GM23338 (cell line): ENCODE measurements around the gene LGALS1. TPM values are rescaled to one million over a fixed set of nuclear protein-coding genes. Genes with fewer than 3 reads are reported as not detected.

Experiments used
- ATAC-seq: fragments of 200-7000 bp; cut with Tn5 transposase; 3 replicates; pipeline ENCODE4 v1.9.1; 2020
- DNase-seq: peaks from one replicate; pipeline ENCODE4 v3.0.0-alpha.2; 2015; ENCODE audit warnings: low spot score
- H2AFZ ChIP-seq: fragments of 200-600 bp; sonication (generic); 2 replicates; pipeline ENCODE4 v1.8.0; 2016; ENCODE audit warnings: antibody characterized with exemption, mild to moderate bottlenecking, moderate library complexity
- H3F3A ChIP-seq: fragments of 200-600 bp; sonication (generic); replicated peaks from 2 replicates; pipeline ENCODE4 v1.8.0; 2017; ENCODE audit warnings: antibody characterized with exemption, mixed run types, low read depth
- H3K27ac ChIP-seq: fragments of 200-600 bp; sonication (generic); 2 replicates; pipeline ENCODE4 v1.6.1; 2016; ENCODE audit warnings: low read depth
- H3K27me3 ChIP-seq: fragments of 200-600 bp; sonication (generic); 2 replicates; pipeline ENCODE4 v1.8.0; 2016; ENCODE audit warnings: mild to moderate bottlenecking, mixed run types, moderate library complexity; ENCODE audit not compliant: insufficient read depth
- H3K36me3 ChIP-seq: fragments of 200-600 bp; sonication (generic); 2 replicates; pipeline ENCODE4 v1.8.0; 2016; ENCODE audit warnings: mild to moderate bottlenecking; ENCODE audit not compliant: insufficient read depth
- H3K4me1 ChIP-seq: fragments of 200-600 bp; sonication (generic); 2 replicates; pipeline ENCODE4 v1.8.0; 2016; ENCODE audit warnings: mild to moderate bottlenecking, moderate library complexity; ENCODE audit not compliant: insufficient read depth
- H3K4me2 ChIP-seq: fragments of 200-600 bp; sonication (generic); 2 replicates; pipeline ENCODE4 v1.7.1; 2017; ENCODE audit warnings: mixed run types
- H3K4me3 ChIP-seq: fragments of 200-600 bp; sonication (generic); 2 replicates; pipeline ENCODE4 v1.6.1; 2016; ENCODE audit warnings: mixed run types
- H3K79me2 ChIP-seq: fragments of 200-600 bp; sonication (generic); replicated peaks from 2 replicates; pipeline ENCODE4 v1.8.0; 2017; ENCODE audit warnings: mild to moderate bottlenecking; ENCODE audit not compliant: insufficient read depth
- H3K9me2 ChIP-seq: fragments of 200-600 bp; sonication (generic); 2 replicates; pipeline ENCODE4 v1.8.0; 2017; ENCODE audit not compliant: insufficient read depth
- H4K20me1 ChIP-seq: fragments of 200-600 bp; sonication (generic); replicated peaks from 2 replicates; pipeline ENCODE4 v1.8.0; 2017; ENCODE audit warnings: mild to moderate bottlenecking; ENCODE audit not compliant: insufficient read depth
- H3K27ac Mint-ChIP-seq: 2 replicates; pipeline ENCODE4 v1.8.0; 2020; ENCODE audit warnings: inconsistent platforms, mild to moderate bottlenecking, moderate library complexity, mixed read lengths
- H3K27me3 Mint-ChIP-seq: 3 replicates; pipeline ENCODE4 v1.8.0; 2022; ENCODE audit warnings: low read depth, mild to moderate bottlenecking, moderate library complexity, mixed read lengths, inconsistent platforms; ENCODE audit not compliant: insufficient read depth, poor library complexity
- H3K36me3 Mint-ChIP-seq: 3 replicates; pipeline ENCODE4 v1.8.0; 2021; ENCODE audit warnings: low read depth, mild to moderate bottlenecking, inconsistent platforms, moderate library complexity, mixed read lengths
- H3K4me1 Mint-ChIP-seq: 3 replicates; pipeline ENCODE4 v1.8.0; 2020; ENCODE audit warnings: mild to moderate bottlenecking, inconsistent platforms, mixed read lengths
- H3K4me3 Mint-ChIP-seq: 3 replicates; pipeline ENCODE4 v1.8.0; 2021; ENCODE audit warnings: moderate library complexity, mild to moderate bottlenecking, inconsistent platforms, mixed read lengths
- H3K9me3 Mint-ChIP-seq: 3 replicates; pipeline ENCODE4 v1.8.0; 2020; ENCODE audit warnings: moderate library complexity, mild to moderate bottlenecking, inconsistent platforms, mixed read lengths
- CREB1 ChIP-seq: fragments of 250-450 bp; sonication (Bioruptor Pico); IDR thresholded peaks from 2 replicates; pipeline ENCODE4 v1.5.0; 2020; ENCODE audit warnings: low read depth, mild to moderate bottlenecking, moderate library complexity
- CTCF ChIP-seq, 2 experiments: fragments of 200-600 bp in 1 of 2; sonication (generic) in 1 of 2; conservative IDR thresholded peaks; 2 replicates each; pipeline versions ENCODE4 v1.5.1 to v1.6.1; 2016 to 2017; ENCODE audit warnings: antibody characterized with exemption in 2 of 2, low read depth in 2 of 2, mild to moderate bottlenecking in 2 of 2, moderate library complexity in 1 of 2
- ETS1 ChIP-seq: IDR thresholded peaks from 2 replicates; pipeline ENCODE4 v1.6.1; 2016; ENCODE audit warnings: antibody characterized with exemption
- EZH2 ChIP-seq: fragments of 200-600 bp; sonication (generic); IDR thresholded peaks from one replicate; pipeline ENCODE4 v1.8.0; 2017; ENCODE audit warnings: antibody characterized with exemption, mild to moderate bottlenecking, low read depth; ENCODE audit not compliant: unreplicated experiment
- EZH2phosphoT487 ChIP-seq: fragments of 200-600 bp; sonication (generic); IDR thresholded peaks from one replicate; pipeline ENCODE4 v1.8.1; 2018; ENCODE audit warnings: antibody characterized with exemption; ENCODE audit not compliant: unreplicated experiment
- JUNB ChIP-seq: IDR thresholded peaks from one replicate; pipeline ENCODE4 v1.6.1; 2016; ENCODE audit warnings: antibody characterized with exemption; ENCODE audit not compliant: unreplicated experiment
- NANOG ChIP-seq: IDR thresholded peaks from 2 replicates; pipeline ENCODE4 v1.6.1; 2016; ENCODE audit warnings: antibody characterized with exemption, borderline replicate concordance
- POLR2AphosphoS5 ChIP-seq: IDR thresholded peaks from 2 replicates; pipeline ENCODE4 v1.6.1; 2016; ENCODE audit warnings: antibody characterized with exemption, low read depth
- STAT1 ChIP-seq: IDR thresholded peaks from one replicate; pipeline ENCODE4 v1.6.1; 2016; ENCODE audit warnings: antibody characterized with exemption; ENCODE audit not compliant: unreplicated experiment
- ZNF114 ChIP-seq: fragments of 250-450 bp; sonication (Bioruptor Pico); IDR thresholded peaks from 2 replicates; pipeline ENCODE4 v1.5.0; 2020; ENCODE audit warnings: mild to moderate bottlenecking, moderate library complexity
- ZNF331 ChIP-seq: fragments of 250-450 bp; sonication (Bioruptor Pico); IDR thresholded peaks from 2 replicates; pipeline ENCODE4 v1.5.0; 2020; ENCODE audit warnings: low read depth, mild to moderate bottlenecking, moderate library complexity
- polyA plus RNA-seq: library from polyadenylated mRNA; unstranded; fragments of >200 nt; fragmentation: Nextera tagmentation; extraction: Ambion mirVana; gene quantifications from 2 replicates; pipeline ENCODE4 v1.2.1, GENCODE V29; 2016
- total RNA-seq: library from RNA; depleted of rRNA; stranded (reverse); fragments of >200 nt; shearing (Covaris generic); gene quantifications from 2 replicates; pipeline ENCODE4 v1.2.3, GENCODE V29; 2014
- TF ChIP-seq, protein P1 (sequence below): IDR thresholded peaks from one replicate; pipeline ENCODE4 v1.6.1; 2018; ENCODE audit warnings: antibody characterized with exemption; ENCODE audit not compliant: unreplicated experiment
- TF ChIP-seq, protein P2 (sequence below): fragments of 250-450 bp; sonication (Bioruptor Pico); IDR thresholded peaks from 2 replicates; pipeline ENCODE4 v1.5.0; 2020; ENCODE audit warnings: mild to moderate bottlenecking, moderate library complexity

LGALS1 gene
- total and polyA plus RNA-seq, 2 experiments from 2014 or later: 31.2 to 62.5 TPM

- Histone ChIP-seq H3K9me2 (no peaks in the 10 kb centered on the region), H3K27ac (no peak overlapping the region), H3K36me3 (peaks cover 19% of the 10 kb centered on the region; the same call in 1 of the 2 replicates), H3K4me2 (no peak overlapping the region), H4K20me1 (no peaks in the 10 kb centered on the region; the same call in 1 of the 2 replicates), H2AFZ (no peak overlapping the region), H3K79me2 (no peaks in the 10 kb centered on the region), H3K4me3 (no peak overlapping the region), H3K4me1 (no peaks in the 10 kb centered on the region), H3F3A (no peaks in the 10 kb centered on the region; the same call in 1 of the 2 replicates), H3K27me3 (no peaks in the 10 kb centered on the region)
- Mint-ChIP-seq H3K4me3 (no peak overlapping the region), H3K36me3 (peaks cover 59% of the 10 kb centered on the region), H3K9me3 (no peaks in the 10 kb centered on the region), H3K27ac (no peak overlapping the region), H3K27me3 (peaks cover 11% of the 10 kb centered on the region), H3K4me1 (peaks cover 8% of the 10 kb centered on the region)
- TF ChIP-seq POLR2AphosphoS5 (no peak), EZH2phosphoT487 (no peak), JUNB (no peak), STAT1 (no peak), ZNF331 (CRISPR knock-in tag) (no peak), CTCF (conservative IDR thresholded peaks at IDR 0.05; ENCODE audit: low read depth in 2 of 2) (no peak), ZNF114 (CRISPR knock-in tag) (no peak), ETS1 (no peak), EZH2 (no peak), CREB1 (CRISPR knock-in tag) (no peak), NANOG (no peak)
- TF ChIP-seq, protein P1, sequence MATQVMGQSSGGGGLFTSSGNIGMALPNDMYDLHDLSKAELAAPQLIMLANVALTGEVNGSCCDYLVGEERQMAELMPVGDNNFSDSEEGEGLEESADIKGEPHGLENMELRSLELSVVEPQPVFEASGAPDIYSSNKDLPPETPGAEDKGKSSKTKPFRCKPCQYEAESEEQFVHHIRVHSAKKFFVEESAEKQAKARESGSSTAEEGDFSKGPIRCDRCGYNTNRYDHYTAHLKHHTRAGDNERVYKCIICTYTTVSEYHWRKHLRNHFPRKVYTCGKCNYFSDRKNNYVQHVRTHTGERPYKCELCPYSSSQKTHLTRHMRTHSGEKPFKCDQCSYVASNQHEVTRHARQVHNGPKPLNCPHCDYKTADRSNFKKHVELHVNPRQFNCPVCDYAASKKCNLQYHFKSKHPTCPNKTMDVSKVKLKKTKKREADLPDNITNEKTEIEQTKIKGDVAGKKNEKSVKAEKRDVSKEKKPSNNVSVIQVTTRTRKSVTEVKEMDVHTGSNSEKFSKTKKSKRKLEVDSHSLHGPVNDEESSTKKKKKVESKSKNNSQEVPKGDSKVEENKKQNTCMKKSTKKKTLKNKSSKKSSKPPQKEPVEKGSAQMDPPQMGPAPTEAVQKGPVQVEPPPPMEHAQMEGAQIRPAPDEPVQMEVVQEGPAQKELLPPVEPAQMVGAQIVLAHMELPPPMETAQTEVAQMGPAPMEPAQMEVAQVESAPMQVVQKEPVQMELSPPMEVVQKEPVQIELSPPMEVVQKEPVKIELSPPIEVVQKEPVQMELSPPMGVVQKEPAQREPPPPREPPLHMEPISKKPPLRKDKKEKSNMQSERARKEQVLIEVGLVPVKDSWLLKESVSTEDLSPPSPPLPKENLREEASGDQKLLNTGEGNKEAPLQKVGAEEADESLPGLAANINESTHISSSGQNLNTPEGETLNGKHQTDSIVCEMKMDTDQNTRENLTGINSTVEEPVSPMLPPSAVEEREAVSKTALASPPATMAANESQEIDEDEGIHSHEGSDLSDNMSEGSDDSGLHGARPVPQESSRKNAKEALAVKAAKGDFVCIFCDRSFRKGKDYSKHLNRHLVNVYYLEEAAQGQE: no peak
- TF ChIP-seq, protein P2, sequence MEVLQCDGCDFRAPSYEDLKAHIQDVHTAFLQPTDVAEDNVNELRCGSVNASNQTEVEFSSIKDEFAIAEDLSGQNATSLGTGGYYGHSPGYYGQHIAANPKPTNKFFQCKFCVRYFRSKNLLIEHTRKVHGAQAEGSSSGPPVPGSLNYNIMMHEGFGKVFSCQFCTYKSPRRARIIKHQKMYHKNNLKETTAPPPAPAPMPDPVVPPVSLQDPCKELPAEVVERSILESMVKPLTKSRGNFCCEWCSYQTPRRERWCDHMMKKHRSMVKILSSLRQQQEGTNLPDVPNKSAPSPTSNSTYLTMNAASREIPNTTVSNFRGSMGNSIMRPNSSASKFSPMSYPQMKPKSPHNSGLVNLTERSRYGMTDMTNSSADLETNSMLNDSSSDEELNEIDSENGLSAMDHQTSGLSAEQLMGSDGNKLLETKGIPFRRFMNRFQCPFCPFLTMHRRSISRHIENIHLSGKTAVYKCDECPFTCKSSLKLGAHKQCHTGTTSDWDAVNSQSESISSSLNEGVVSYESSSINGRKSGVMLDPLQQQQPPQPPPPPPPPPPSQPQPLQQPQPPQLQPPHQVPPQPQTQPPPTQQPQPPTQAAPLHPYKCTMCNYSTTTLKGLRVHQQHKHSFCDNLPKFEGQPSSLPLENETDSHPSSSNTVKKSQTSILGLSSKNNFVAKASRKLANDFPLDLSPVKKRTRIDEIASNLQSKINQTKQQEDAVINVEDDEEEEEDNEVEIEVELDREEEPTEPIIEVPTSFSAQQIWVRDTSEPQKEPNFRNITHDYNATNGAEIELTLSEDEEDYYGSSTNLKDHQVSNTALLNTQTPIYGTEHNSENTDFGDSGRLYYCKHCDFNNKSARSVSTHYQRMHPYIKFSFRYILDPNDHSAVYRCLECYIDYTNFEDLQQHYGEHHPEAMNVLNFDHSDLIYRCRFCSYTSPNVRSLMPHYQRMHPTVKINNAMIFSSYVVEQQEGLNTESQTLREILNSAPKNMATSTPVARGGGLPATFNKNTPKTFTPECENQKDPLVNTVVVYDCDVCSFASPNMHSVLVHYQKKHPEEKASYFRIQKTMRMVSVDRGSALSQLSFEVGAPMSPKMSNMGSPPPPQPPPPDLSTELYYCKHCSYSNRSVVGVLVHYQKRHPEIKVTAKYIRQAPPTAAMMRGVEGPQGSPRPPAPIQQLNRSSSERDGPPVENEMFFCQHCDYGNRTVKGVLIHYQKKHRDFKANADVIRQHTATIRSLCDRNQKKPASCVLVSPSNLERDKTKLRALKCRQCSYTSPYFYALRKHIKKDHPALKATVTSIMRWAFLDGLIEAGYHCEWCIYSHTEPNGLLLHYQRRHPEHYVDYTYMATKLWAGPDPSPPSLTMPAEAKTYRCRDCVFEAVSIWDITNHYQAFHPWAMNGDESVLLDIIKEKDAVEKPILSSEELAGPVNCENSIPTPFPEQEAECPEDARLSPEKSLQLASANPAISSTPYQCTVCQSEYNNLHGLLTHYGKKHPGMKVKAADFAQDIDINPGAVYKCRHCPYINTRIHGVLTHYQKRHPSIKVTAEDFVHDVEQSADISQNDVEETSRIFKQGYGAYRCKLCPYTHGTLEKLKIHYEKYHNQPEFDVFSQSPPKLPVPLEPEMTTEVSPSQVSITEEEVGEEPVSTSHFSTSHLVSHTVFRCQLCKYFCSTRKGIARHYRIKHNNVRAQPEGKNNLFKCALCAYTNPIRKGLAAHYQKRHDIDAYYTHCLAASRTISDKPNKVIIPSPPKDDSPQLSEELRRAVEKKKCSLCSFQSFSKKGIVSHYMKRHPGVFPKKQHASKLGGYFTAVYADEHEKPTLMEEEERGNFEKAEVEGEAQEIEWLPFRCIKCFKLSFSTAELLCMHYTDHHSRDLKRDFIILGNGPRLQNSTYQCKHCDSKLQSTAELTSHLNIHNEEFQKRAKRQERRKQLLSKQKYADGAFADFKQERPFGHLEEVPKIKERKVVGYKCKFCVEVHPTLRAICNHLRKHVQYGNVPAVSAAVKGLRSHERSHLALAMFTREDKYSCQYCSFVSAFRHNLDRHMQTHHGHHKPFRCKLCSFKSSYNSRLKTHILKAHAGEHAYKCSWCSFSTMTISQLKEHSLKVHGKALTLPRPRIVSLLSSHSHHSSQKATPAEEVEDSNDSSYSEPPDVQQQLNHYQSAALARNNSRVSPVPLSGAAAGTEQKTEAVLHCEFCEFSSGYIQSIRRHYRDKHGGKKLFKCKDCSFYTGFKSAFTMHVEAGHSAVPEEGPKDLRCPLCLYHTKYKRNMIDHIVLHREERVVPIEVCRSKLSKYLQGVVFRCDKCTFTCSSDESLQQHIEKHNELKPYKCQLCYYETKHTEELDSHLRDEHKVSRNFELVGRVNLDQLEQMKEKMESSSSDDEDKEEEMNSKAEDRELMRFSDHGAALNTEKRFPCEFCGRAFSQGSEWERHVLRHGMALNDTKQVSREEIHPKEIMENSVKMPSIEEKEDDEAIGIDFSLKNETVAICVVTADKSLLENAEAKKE: no peak
- ATAC-seq: no peak
- DNase-seq: no peak
Measured at GRCh38 chr22:37705205-37705604, 29.8 kb downstream of the LGALS1 start.
